ENCODE measurements around the gene ACSF3. TPM values are rescaled to one million over a fixed set of nuclear protein-coding genes. Genes with fewer than 3 reads are reported as not detected.

ACSF3 gene
- total and polyA plus RNA-seq, 4 donors = 15.3 to 27.3 (median 18.8) TPM

- Histone ChIP-seq H3K4me3 (ENCODE audit: low read depth in 1 of 3, low read length in 3 of 3) (no peak overlapping the region), H3K27ac (ENCODE audit: low read depth in 1 of 2, low read length in 2 of 2) (no peak overlapping the region), H3K27me3 (ENCODE audit: control insufficient read depth in 4 of 4, insufficient read depth in 4 of 4, low read length in 3 of 4) (peaks cover 0 to 3% (median 0%) of the 10 kb centered on the region in 4 donors), H3K36me3 (ENCODE audit: control insufficient read depth in 4 of 4, insufficient read depth in 3 of 4, low read depth in 1 of 4, low read length in 3 of 4) (no peaks in the 10 kb centered on the region), H3K9me3 (ENCODE audit: control insufficient read depth in 4 of 4, low read length in 3 of 4) (no peaks in the 10 kb centered on the region), H3K4me1 (ENCODE audit: control insufficient read depth in 4 of 4, insufficient read depth in 4 of 4, low read length in 3 of 4) (peaks cover 3 to 14% (median 7%) of the 10 kb centered on the region in 4 donors), H3K9ac (ENCODE audit: low read depth in 1 of 2, low read length in 2 of 2) (no peak overlapping the region)
- TF ChIP-seq, protein P1, sequence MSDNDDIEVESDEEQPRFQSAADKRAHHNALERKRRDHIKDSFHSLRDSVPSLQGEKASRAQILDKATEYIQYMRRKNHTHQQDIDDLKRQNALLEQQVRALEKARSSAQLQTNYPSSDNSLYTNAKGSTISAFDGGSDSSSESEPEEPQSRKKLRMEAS (IDR thresholded peaks at IDR 0.05) = no peak
- TF ChIP-seq, protein P2, sequence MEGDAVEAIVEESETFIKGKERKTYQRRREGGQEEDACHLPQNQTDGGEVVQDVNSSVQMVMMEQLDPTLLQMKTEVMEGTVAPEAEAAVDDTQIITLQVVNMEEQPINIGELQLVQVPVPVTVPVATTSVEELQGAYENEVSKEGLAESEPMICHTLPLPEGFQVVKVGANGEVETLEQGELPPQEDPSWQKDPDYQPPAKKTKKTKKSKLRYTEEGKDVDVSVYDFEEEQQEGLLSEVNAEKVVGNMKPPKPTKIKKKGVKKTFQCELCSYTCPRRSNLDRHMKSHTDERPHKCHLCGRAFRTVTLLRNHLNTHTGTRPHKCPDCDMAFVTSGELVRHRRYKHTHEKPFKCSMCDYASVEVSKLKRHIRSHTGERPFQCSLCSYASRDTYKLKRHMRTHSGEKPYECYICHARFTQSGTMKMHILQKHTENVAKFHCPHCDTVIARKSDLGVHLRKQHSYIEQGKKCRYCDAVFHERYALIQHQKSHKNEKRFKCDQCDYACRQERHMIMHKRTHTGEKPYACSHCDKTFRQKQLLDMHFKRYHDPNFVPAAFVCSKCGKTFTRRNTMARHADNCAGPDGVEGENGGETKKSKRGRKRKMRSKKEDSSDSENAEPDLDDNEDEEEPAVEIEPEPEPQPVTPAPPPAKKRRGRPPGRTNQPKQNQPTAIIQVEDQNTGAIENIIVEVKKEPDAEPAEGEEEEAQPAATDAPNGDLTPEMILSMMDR (IDR thresholded peaks at IDR 0.05; ENCODE audit: low read depth, low read length, missing input control) = no peak
- TF ChIP-seq, protein P3, sequence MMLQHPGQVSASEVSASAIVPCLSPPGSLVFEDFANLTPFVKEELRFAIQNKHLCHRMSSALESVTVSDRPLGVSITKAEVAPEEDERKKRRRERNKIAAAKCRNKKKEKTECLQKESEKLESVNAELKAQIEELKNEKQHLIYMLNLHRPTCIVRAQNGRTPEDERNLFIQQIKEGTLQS (IDR thresholded peaks at IDR 0.05) = no peak
- TF ChIP-seq RXRA (IDR thresholded peaks at IDR 0.05) (no peak), FOXA2 (IDR thresholded peaks at IDR 0.05) (no peak), YY1 (IDR thresholded peaks at IDR 0.05) (no peak), HNF4A (conservative IDR thresholded peaks at IDR 0.05) (no peak), GABPA (IDR thresholded peaks at IDR 0.05 in 1 of 2, conservative IDR thresholded peaks at IDR 0.05 in 1 of 2) (no peak), JUND (IDR thresholded peaks at IDR 0.05) (no peak), EGR1 (IDR thresholded peaks at IDR 0.05; ENCODE audit: low read depth in 2 of 2) (no peak), SP1 (IDR thresholded peaks at IDR 0.05) (no peak), FOXA1 (IDR thresholded peaks at IDR 0.05) (no peak), TAF1 (conservative IDR thresholded peaks at IDR 0.05) (no peak), REST (IDR thresholded peaks at IDR 0.05) (no peak), NR2F2 (IDR thresholded peaks at IDR 0.05) (no peak), RAD21 (IDR thresholded peaks at IDR 0.05) (no peak), HNF4G (IDR thresholded peaks at IDR 0.05) (no peak), ZBTB33 (IDR thresholded peaks at IDR 0.05) (no peak)
- no peak for DNase-seq (ENCODE audit: low spot score)
- WGBS = 78% methylated on average over 14 of the region's 14 CpGs
Observed at GRCh38 chr16:89169778-89170177, 76.1 kb downstream of the ACSF3 start.
